K562 (cell line): ENCODE data around the gene PIK3CD. TPM values are rescaled to one million over a fixed set of nuclear protein-coding genes. Genes with fewer than 3 reads are reported as not detected.

Experiments used
- ATAC-seq: fragments of 200-7000 bp; cut with Tn5 transposase; 3 replicates; pipeline ENCODE4 v1.9.1; 2020; ENCODE audit warnings: moderate library complexity
- BruUV-seq: library from RNA; stranded (reverse); fragments of 400-500 nt; replicated peaks from 2 replicates; lab custom pipeline; 2021; lab: Mats Ljungman, UMichigan
- CTCF ChIA-PET: fragments of 300-600 bp; formaldehyde crosslinking; extraction: SDS; loops from one replicate; lab custom pipeline; 2021; ENCODE audit warnings: low intra/inter-chr PET ratio; lab: Yijun Ruan, JAX
- POLR2A ChIA-PET: fragments of 300-600, 350-650 bp; sonication (Branson Sonifier 250); formaldehyde crosslinking; extraction: SDS; loops from one replicate; lab custom pipeline; 2021; ENCODE audit warnings: antibody characterized with exemption, inconsistent platforms; lab: Yijun Ruan, JAX
- DNase-seq, 4 experiments: peaks; one replicate each; pipeline versions ENCODE4 v3.0.0 to v3.0.0-alpha.2; 2011 to 2018; ENCODE audit warnings: low spot score in 3 of 4, mixed read lengths in 3 of 4; ENCODE audit errors: extremely low read depth in 1 of 4
- FAIRE-seq: peaks from 2 replicates; lab custom pipeline; 2011; peaks lifted over from hg19 to GRCh38; lab: Jason Lieb, UNC
- H2AFZ ChIP-seq: 2 replicates; pipeline ENCODE4 v1.6.0; 2011; ENCODE audit warnings: low read depth, low read length, control low read depth, inconsistent platforms
- H3K27ac ChIP-seq: fragments of 200-600 bp; 3 replicates; pipeline ENCODE4 v1.8.0; 2011; ENCODE audit warnings: low read depth, mild to moderate bottlenecking, control low read depth, inconsistent platforms, low read length, moderate library complexity, mixed read lengths; ENCODE audit errors: extremely low read depth
- H3K27me3 ChIP-seq, 2 experiments: fragments of 300-600 bp in 1 of 2; 2 replicates in 1 of 2; 3 replicates in 1 of 2; pipeline versions ENCODE4 v1.6.0 to v1.8.0; 2011; ENCODE audit warnings: inconsistent platforms in 2 of 2, low read length in 2 of 2, mild to moderate bottlenecking in 1 of 2, mixed read lengths in 1 of 2, moderate library complexity in 1 of 2; ENCODE audit not compliant: control insufficient read depth in 2 of 2, insufficient read depth in 2 of 2
- H3K36me3 ChIP-seq: fragments of 300-600 bp; 3 replicates; pipeline ENCODE4 v1.8.0; 2011; ENCODE audit warnings: mild to moderate bottlenecking, low read length, inconsistent platforms; ENCODE audit not compliant: control insufficient read depth, insufficient read depth
- H3K4me1 ChIP-seq, 2 experiments: fragments of 200-600 bp in 1 of 2; replicated peaks in 1 of 2; 2 replicates in 1 of 2; 3 replicates in 1 of 2; pipeline versions ENCODE4 v1.5.1 to v1.8.0; 2011; ENCODE audit warnings: inconsistent platforms in 2 of 2, low read length in 2 of 2, mild to moderate bottlenecking in 1 of 2, mixed read lengths in 1 of 2, moderate library complexity in 1 of 2; ENCODE audit not compliant: control insufficient read depth in 2 of 2, insufficient read depth in 2 of 2
- H3K4me2 ChIP-seq: 2 replicates; pipeline ENCODE4 v1.6.1; 2011; ENCODE audit warnings: low read length, control low read depth, inconsistent platforms, mixed read lengths; ENCODE audit not compliant: insufficient read depth
- H3K4me3 ChIP-seq: fragments of 200-600 bp; sonication (generic), shearing (Covaris generic); 2 replicates; pipeline ENCODE4 v1.5.1; 2016; ENCODE audit warnings: control low read depth, inconsistent platforms
- H3K79me2 ChIP-seq: fragments of 200-600 bp; 3 replicates; pipeline ENCODE4 v1.8.0; 2011; ENCODE audit warnings: low read length, inconsistent platforms; ENCODE audit not compliant: control insufficient read depth, insufficient read depth
- H3K9ac ChIP-seq, 2 experiments: 2 replicates each; pipeline versions ENCODE4 v1.6.0 to v1.6.1; 2011; ENCODE audit warnings: low read depth in 2 of 2, low read length in 2 of 2, control low read depth in 1 of 2, inconsistent platforms in 1 of 2, mild to moderate bottlenecking in 1 of 2, mixed read lengths in 1 of 2; ENCODE audit not compliant: insufficient read depth in 1 of 2
- H3K9me1 ChIP-seq: one replicate; pipeline ENCODE4 v1.6.0; 2011; ENCODE audit warnings: inconsistent platforms, mild to moderate bottlenecking, low read length, moderate library complexity; ENCODE audit not compliant: control insufficient read depth, insufficient read depth
- H3K9me3 ChIP-seq: replicated peaks from 2 replicates; pipeline ENCODE4 v1.5.1; 2011; ENCODE audit warnings: low read depth, low read length, inconsistent platforms; ENCODE audit not compliant: control insufficient read depth, insufficient read depth
- H4K20me1 ChIP-seq: replicated peaks from 2 replicates; pipeline ENCODE4 v1.6.1; 2011; ENCODE audit warnings: low read length, inconsistent platforms, mixed read lengths; ENCODE audit not compliant: control insufficient read depth, insufficient read depth
- BCOR ChIP-seq: fragments of 450-650 bp; IDR thresholded peaks from 2 replicates; pipeline ENCODE4 v1.6.1; 2016
- HLTF ChIP-seq: fragments of 450-650 bp; IDR thresholded peaks from 2 replicates; pipeline ENCODE4 v1.6.1; 2016
- MAX ChIP-seq: sonication (generic); formaldehyde crosslinking; IDR thresholded peaks from 2 replicates; pipeline ENCODE4 v1.9.0; 2022; ENCODE audit warnings: mild to moderate bottlenecking, missing genetic modification reagents
- POLR2H ChIP-seq: IDR thresholded peaks from 2 replicates; pipeline ENCODE4 v1.6.1; 2016; ENCODE audit warnings: missing genetic modification characterization, low read depth, mild to moderate bottlenecking, control low read depth, missing compliant biosample characterization, moderate library complexity
- SOX6 ChIP-seq: fragments of 450-650 bp; IDR thresholded peaks from 2 replicates; pipeline ENCODE4 v1.6.1; 2014; ENCODE audit warnings: mild to moderate bottlenecking
- SUPT5H ChIP-seq: fragments of 450-650 bp; IDR thresholded peaks from 2 replicates; pipeline ENCODE4 v1.6.1; 2016
- WGBS: fragments of 100-300 bp; shearing (Covaris generic); methylation state at CpG from one replicate; pipeline ENCODE4 v1.1.6; 2016; ENCODE audit warnings: low coverage, mixed read lengths; ENCODE audit not compliant: insufficient coverage; ENCODE audit errors: missing lambda C conversion rate; 5-methylcytosine and 5-hydroxymethylcytosine counted together
- in situ Hi-C: fragments of 300-500 bp; cut with MboI; formaldehyde crosslinking; loops from 4 replicates; pipeline ENCODE4 v1.15.0; 2018; ENCODE audit warnings: inconsistent platforms, mixed read lengths
- intact Hi-C: fragments of 100-400 bp; cut with micrococcal nuclease; formaldehyde crosslinking; loops from 2 replicates; pipeline ENCODE4 v1.14.2; 2022
- polyA plus RNA-seq, 8 experiments: library from polyadenylated mRNA; depleted of rRNA in 4 of 8; stranded (reverse) in 5 of 8; unstranded in 3 of 8; fragments of >200 nt; fragmentation: Nextera tagmentation in 2 of 8; fragmentation: Illumina TruSeq in 1 of 8; extraction: Ambion mirVana in 2 of 8; extraction: Trizol in 1 of 8; gene quantifications; 2 replicates each; pipeline versions ENCODE4 v1.2.1 to v1.2.3, GENCODE V29; 2011 to 2014; ENCODE audit warnings: inconsistent platforms in 1 of 8, missing spikeins in 1 of 8
- total RNA-seq, 7 experiments: library from RNA; depleted of rRNA in 6 of 7; stranded (reverse); fragments of >200 nt in 6 of 7; fragmentation: Illumina TruSeq in 2 of 7; extraction: Trizol in 2 of 7; gene quantifications; 2 replicates each; pipeline versions ENCODE4 v1.2.1 to v1.2.3, GENCODE V29; 2011 to 2021; ENCODE audit warnings: low replicate concordance in 1 of 7

The PIK3CD gene
- total and polyA plus RNA-seq, 9 of the 15 experiments (the other 6 are each of a cell fraction or from before 2014, with no cell fraction given), result 1.8 to 20.8 (median 7.2) TPM

- no peak overlapping the region for H3K4me2 ChIP-seq
- WGBS, result 32% methylated on average over 8 of the region's 8 CpGs
- DNase-seq, result no peak
- H2AFZ ChIP-seq, result peak overlapping the region; percentile 73; the same call in 1 of the 2 replicates
- no peak overlapping the region for H3K4me3 ChIP-seq
- no peak for TF ChIP-seq HLTF
- TF ChIP-seq SOX6, result no peak
- no peak for TF ChIP-seq POLR2H (tag)
- no peak for TF ChIP-seq SUPT5H
- 0 out of 2 replicates have a peak, but pooled peaks have one; percentile 20 for TF ChIP-seq MAX (CRISPR knock-in tag)
- TF ChIP-seq BCOR, result 0 out of 2 replicates have a peak, but pooled peaks have one; percentile 22
- TF ChIP-seq, all 486 proteins: peak for 2
- ATAC-seq, result no peak
- no peaks in the 10 kb centered on the region for H3K9me3 ChIP-seq
- no peak overlapping the region for H3K27ac ChIP-seq
- H3K9ac ChIP-seq, result peak overlapping the region in 1 of 2 experiments; percentile 80; a peak in 1 of 4 replicates
- CTCF ChIA-PET, result no interaction called here
- POLR2A ChIA-PET, result interaction anchor here (0.5 to 0.7 kb wide), 4 partner anchors 15 to 468 kb away, joined by 3 to 5 read pairs (median 3); no protein-coding TSS in a partner anchor
- in situ Hi-C loops (no loop called here), intact Hi-C loops (no loop called here)
- H3K27me3 ChIP-seq, result no peaks in the 10 kb centered on the region; a peak in 3 of 5 replicates
- no peaks in the 10 kb centered on the region for H3K9me1 ChIP-seq
- no TSS peak for BruUV-seq
- peaks cover 17 to 38% of the 10 kb centered on the region in 2 experiments; a peak in 4 of 5 replicates for H3K4me1 ChIP-seq
- H3K36me3 ChIP-seq, result no peaks in the 10 kb centered on the region
- H4K20me1 ChIP-seq, result no peaks in the 10 kb centered on the region
- FAIRE-seq, result no peak
- no peaks in the 10 kb centered on the region for H3K79me2 ChIP-seq
Measured at GRCh38 chr1:9630331-9631111, 21.0 kb upstream of the PIK3CD start.
